Lung (tissue), 16 donors: ENCODE measurements around the gene SCGB1A1. TPM values are rescaled to one million over a fixed set of nuclear protein-coding genes. Genes with fewer than 3 reads are reported as not detected.

Experiments used
- ATAC-seq: fragments of 200-7000 bp; cut with Tn5 transposase; one replicate; pipeline ENCODE4 v1.9.1; 2020; ENCODE audit warnings: moderate number of reproducible peaks; ENCODE audit not compliant: insufficient read depth, low FRiP score
- DNase-seq, 3 donors: peaks; one replicate each; pipeline ENCODE4 v3.0.0-alpha.2; 2013 to 2017
- H3K27ac ChIP-seq, 2 donors: one replicate each; pipeline ENCODE4 v1.5.1; 2013; ENCODE audit warnings: mild to moderate bottlenecking in 2 of 2, moderate library complexity in 2 of 2, control low read depth in 1 of 2, inconsistent platforms in 1 of 2, low read depth in 1 of 2, low read length in 1 of 2
- H3K27me3 ChIP-seq, 3 donors: one replicate each; pipeline ENCODE4 v1.5.1; 2013; ENCODE audit warnings: low read length in 2 of 3; ENCODE audit not compliant: control insufficient read depth in 3 of 3, insufficient read depth in 3 of 3
- H3K36me3 ChIP-seq, 4 donors: one replicate each; pipeline ENCODE4 v1.5.1; 2013; ENCODE audit warnings: low read length in 4 of 4, mild to moderate bottlenecking in 1 of 4, moderate library complexity in 1 of 4; ENCODE audit not compliant: control insufficient read depth in 4 of 4, insufficient read depth in 4 of 4
- H3K4me1 ChIP-seq, 5 donors: one replicate each; pipeline ENCODE4 v1.5.1; 2013; ENCODE audit warnings: low read length in 5 of 5, mild to moderate bottlenecking in 2 of 5, moderate library complexity in 1 of 5; ENCODE audit not compliant: control insufficient read depth in 5 of 5, insufficient read depth in 5 of 5
- H3K4me3 ChIP-seq: one replicate; pipeline ENCODE4 v1.5.1; 2013; ENCODE audit warnings: mild to moderate bottlenecking, control low read depth, moderate library complexity
- H3K9ac ChIP-seq, 2 donors: one replicate each; pipeline ENCODE4 v1.5.1; 2013; ENCODE audit warnings: low read length in 2 of 2, control low read depth in 1 of 2; ENCODE audit not compliant: insufficient read depth in 1 of 2
- H3K9me3 ChIP-seq, 4 donors: one replicate each; pipeline ENCODE4 v1.5.1; 2013; ENCODE audit warnings: low read length in 3 of 4, mild to moderate bottlenecking in 1 of 4, moderate library complexity in 1 of 4; ENCODE audit not compliant: control insufficient read depth in 4 of 4, insufficient read depth in 3 of 4
- CTCF ChIP-seq: IDR thresholded peaks from 2 replicates; pipeline ENCODE4 v1.5.1; 2012; ENCODE audit warnings: mild to moderate bottlenecking; ENCODE audit errors: control extremely low read depth, extremely low read depth
- WGBS, 2 donors: extraction: QIAGEN DNeasy Blood & Tissue Kit; methylation state at CpG; one replicate each; pipeline ENCODE4 v1.1.7; 2013; 5-methylcytosine and 5-hydroxymethylcytosine counted together
- long read RNA-seq, 5 donors: transcript quantifications; one replicate each; lab custom pipeline, GENCODE V29; 2026
- polyA plus RNA-seq, 2 donors: library from polyadenylated mRNA; stranded (reverse); fragments of 200-250 nt; gene quantifications; one replicate each; pipeline ENCODE4 v1.2.1, GENCODE V29; 2013
- total RNA-seq, 2 donors: library from RNA; depleted of rRNA in 1 of 2; stranded (reverse); fragments of >200 nt in 1 of 2; gene quantifications; one replicate each; pipeline ENCODE4 v1.2.1, GENCODE V29; 2014 to 2021
- donor health status: control.
- donor health status: control.
- donor health status: Bipolar disorder and iron deficiency.
- donor health status: healthy.
- donor health status: DM: yes; HTN: yes; CAD: no.

The SCGB1A1 gene
- total RNA-seq: 1,000 to 10,000 TPM in 1 of 2 donors, 10 to 100 TPM in 1; 16.0 to 5,001 TPM
- 1,000 to 10,000 TPM; 2,989 to 6,099 TPM for polyA plus RNA-seq
- long read RNA-seq, donor 1: 0 reads
- long read RNA-seq, donor 2, transcript SCGB1A1-201 (3 exons, 441 nt): major isoform, 8 of 8 reads
- long read RNA-seq, donor 2, partial matches to known transcripts: 0 of 8 reads
- long read RNA-seq, donor 2, other reads (novel, unspliced or antisense): 0 of 8 reads
- long read RNA-seq, donor 3, transcript SCGB1A1-201 (3 exons, 441 nt): major isoform, 7 of 12 reads
- long read RNA-seq, donor 3, partial matches to known transcripts: 5 of 12 reads
- long read RNA-seq, donor 3, other reads (novel, unspliced or antisense): 0 of 12 reads
- long read RNA-seq, donor 4, partial matches to known transcripts: 0 of 1 reads
- long read RNA-seq, donor 4, other reads (novel, unspliced or antisense): 0 of 1 reads
- long read RNA-seq, donor 5, partial matches to known transcripts: 0 of 3 reads
- long read RNA-seq, donor 5, other reads (novel, unspliced or antisense): 0 of 3 reads

- 86 to 95% methylated on average over 4 of the region's 4 CpGs for WGBS, 2 donors
- H3K4me3 ChIP-seq: no peak within 1 kb of the TSS
- peaks cover 0 to 54% (median 24%) of the 10 kb centered on the region in 5 donors for H3K4me1 ChIP-seq
- no peaks in the 10 kb centered on the region for H3K27me3 ChIP-seq
- peak within 1 kb of the TSS in 1 of 2 donors; percentile 12 for H3K27ac ChIP-seq
- ATAC-seq (no peak), DNase-seq (no peak)
- TF ChIP-seq CTCF: no peak
- no peaks in the 10 kb centered on the region for H3K9me3 ChIP-seq
- no peaks in the 10 kb centered on the region for H3K36me3 ChIP-seq
- peak within 1 kb of the TSS in 1 of 2 donors; percentile 86 for H3K9ac ChIP-seq
These were observed at the start of gene SCGB1A1 for GRCh38 chr11:62418733-62419132. SCGB1A1 (plus strand) TSS chr11:62419033; CDS start chr11:62419096, 63 bp downstream.

GRCh38 chr11:62370743-62371440 is 47.9 kb upstream of the SCGB1A1 start:
- no peak for TF ChIP-seq CTCF

GRCh38 chr11:62372871-62373270 is 46.0 kb upstream of the SCGB1A1 start:
- Histone ChIP-seq H3K9me3 (no peaks in the 10 kb centered on the region), H3K36me3 (peaks cover 0 to 5% (median 0%) of the 10 kb centered on the region in 4 donors), H3K27me3 (peaks cover 0 to 22% (median 2%) of the 10 kb centered on the region in 3 donors), H3K27ac (no peak overlapping the region), H3K4me1 (no peaks in the 10 kb centered on the region), H3K4me3 (no peak overlapping the region), H3K9ac (no peak overlapping the region)
- no peak for TF ChIP-seq CTCF
- ATAC-seq (no peak), DNase-seq (no peak)
- WGBS, 2 donors: 89 to 94% methylated on average over 6 of the region's 6 CpGs

More at GRCh38 chr11:62370743-62371440, 47.9 kb upstream of the SCGB1A1 start:
- Histone ChIP-seq H3K9me3 (no peaks in the 10 kb centered on the region), H3K27me3 (peaks cover 0 to 17% (median 2%) of the 10 kb centered on the region in 3 donors), H3K9ac (no peak overlapping the region), H3K27ac (no peak overlapping the region), H3K36me3 (peaks cover 0 to 5% (median 0%) of the 10 kb centered on the region in 4 donors), H3K4me1 (no peaks in the 10 kb centered on the region), H3K4me3 (no peak overlapping the region)
- peak in 1 of 3 donors; percentile 29 for DNase-seq
- no peak for ATAC-seq
- 66 to 79% methylated on average over 38 of the region's 39 CpGs for WGBS, 2 donors
